GM12891 (cell line): ENCODE measurements around the gene ACTR6.

ENCODE experiments used
- POLR2A ChIP-seq: IDR thresholded peaks from 2 replicates; pipeline ENCODE4 v1.6.1; 2011; ENCODE audit warnings: low read depth, low read length, control low read depth
- POLR2AphosphoS5 ChIP-seq: IDR thresholded peaks from 2 replicates; pipeline ENCODE4 v1.6.1; 2011; ENCODE audit warnings: low read depth, low read length, control low read depth

GRCh38 chr12:100216337-100216736, 15.7 kb downstream of the ACTR6 start:
- TF ChIP-seq POLR2A (no peak), POLR2AphosphoS5 (no peak)
